ENCODE measurements around the gene NRXN3.
A peak's percentile ranks its signal among the peaks of the same experiment; 100 is the strongest.

Gene NRXN3

GRCh38 chr14:79500489-79500888, 1330.3 kb downstream of the NRXN3 start:
- H3K4me3 ChIP-seq = no peak overlapping the region
- H3K9ac ChIP-seq = no peak overlapping the region
- H3K4me1 ChIP-seq = no peaks in the 10 kb centered on the region
- H3K4me2 ChIP-seq = no peak overlapping the region
- no peak overlapping the region for H3K27ac ChIP-seq
- H3K9me3 ChIP-seq (replicated peaks in 1 of 11) = no peaks in the 10 kb centered on the region
- no peaks in the 10 kb centered on the region for H3K36me3 ChIP-seq
- no peak for TF ChIP-seq Cebpa-rat (IDR thresholded peaks at IDR 0.05)
- no peaks in the 10 kb centered on the region for H3K27me3 ChIP-seq
- H4K20me1 ChIP-seq = no peaks in the 10 kb centered on the region

GRCh38 chr14:79502136-79502750, 1332.1 kb downstream of the NRXN3 start:
- H3K4me2 ChIP-seq = no peak overlapping the region
- no peak for TF ChIP-seq Cebpa-rat (IDR thresholded peaks at IDR 0.05)
- no peak overlapping the region for H3K9ac ChIP-seq
- H3K36me3 ChIP-seq = no peaks in the 10 kb centered on the region
- H3K4me3 ChIP-seq = no peak overlapping the region
- no peak overlapping the region for H3K27ac ChIP-seq
- H3K4me1 ChIP-seq = no peaks in the 10 kb centered on the region
- no peaks in the 10 kb centered on the region for H3K9me3 ChIP-seq (replicated peaks in 1 of 11)
- H4K20me1 ChIP-seq = no peaks in the 10 kb centered on the region
- H3K27me3 ChIP-seq = no peaks in the 10 kb centered on the region

GRCh38 chr14:79502751-79503148, 1332.6 kb downstream of the NRXN3 start:
- Histone ChIP-seq H3K36me3 (no peaks in the 10 kb centered on the region), H3K4me3 (no peak overlapping the region), H3K27me3 (no peaks in the 10 kb centered on the region), H3K9ac (no peak overlapping the region), H3K4me1 (no peaks in the 10 kb centered on the region), H3K9me3 (replicated peaks in 1 of 11) (no peaks in the 10 kb centered on the region), H4K20me1 (no peaks in the 10 kb centered on the region), H3K4me2 (no peak overlapping the region), H3K27ac (no peak overlapping the region)
- no peak for TF ChIP-seq Cebpa-rat (IDR thresholded peaks at IDR 0.05)

- no peaks in the 10 kb centered on the region for H3K9me3 ChIP-seq (replicated peaks in 1 of 11)
- H3K27me3 ChIP-seq = no peaks in the 10 kb centered on the region
- H3K4me3 ChIP-seq = no peak overlapping the region
- no peak overlapping the region for H3K27ac ChIP-seq
- H3K4me2 ChIP-seq = no peak overlapping the region
- H3K4me1 ChIP-seq = peaks cover 0 to 4% (median 1%) of the 10 kb centered on the region in 10 experiments; a peak in 5 of 20 replicates
- no peaks in the 10 kb centered on the region for H3K36me3 ChIP-seq
- no peak for TF ChIP-seq Cebpa-rat (IDR thresholded peaks at IDR 0.05)
- H3K9ac ChIP-seq = no peak overlapping the region
- no peaks in the 10 kb centered on the region for H4K20me1 ChIP-seq
These were observed 1340.5 kb downstream of the NRXN3 start for GRCh38 chr14:79510659-79511058.

GRCh38 chr14:79511146-79511545, 1341.0 kb downstream of the NRXN3 start:
- Histone ChIP-seq H3K4me1 (peaks cover 0 to 9% (median 5%) of the 10 kb centered on the region in 10 experiments; a peak in 6 of 20 replicates), H3K9ac (no peak overlapping the region), H3K27ac (no peak overlapping the region), H4K20me1 (no peaks in the 10 kb centered on the region), H3K9me3 (replicated peaks in 1 of 11) (no peaks in the 10 kb centered on the region), H3K4me2 (no peak overlapping the region), H3K4me3 (no peak overlapping the region), H3K36me3 (no peaks in the 10 kb centered on the region), H3K27me3 (no peaks in the 10 kb centered on the region)
- no peak for TF ChIP-seq Cebpa-rat (IDR thresholded peaks at IDR 0.05)

- H3K4me2 ChIP-seq = no peak overlapping the region
These were observed 1343.3 kb downstream of the NRXN3 start for GRCh38 chr14:79513446-79513845.

GRCh38 chr14:79514700-79515099, 1344.5 kb downstream of the NRXN3 start:
- Histone ChIP-seq H3K27ac (no peak overlapping the region), H3K4me2 (no peak overlapping the region), H3K36me3 (no peaks in the 10 kb centered on the region), H4K20me1 (no peaks in the 10 kb centered on the region), H3K9me3 (replicated peaks in 1 of 11) (no peaks in the 10 kb centered on the region), H3K4me3 (no peak overlapping the region), H3K27me3 (no peaks in the 10 kb centered on the region), H3K4me1 (peaks cover 0 to 10% (median 5%) of the 10 kb centered on the region in 10 experiments; a peak in 6 of 20 replicates), H3K9ac (no peak overlapping the region)
- no peak for TF ChIP-seq Cebpa-rat (IDR thresholded peaks at IDR 0.05)

More at GRCh38 chr14:79513446-79513845, 1343.3 kb downstream of the NRXN3 start:
- no peaks in the 10 kb centered on the region for H4K20me1 ChIP-seq
- no peak overlapping the region for H3K27ac ChIP-seq
- H3K9ac ChIP-seq = no peak overlapping the region
- no peaks in the 10 kb centered on the region for H3K36me3 ChIP-seq
- no peak overlapping the region for H3K4me3 ChIP-seq
- H3K27me3 ChIP-seq = no peaks in the 10 kb centered on the region
- H3K9me3 ChIP-seq (replicated peaks in 1 of 11) = no peaks in the 10 kb centered on the region
- H3K4me1 ChIP-seq = peaks cover 0 to 10% (median 5%) of the 10 kb centered on the region in 10 experiments; a peak in 6 of 20 replicates
- no peak for TF ChIP-seq Cebpa-rat (IDR thresholded peaks at IDR 0.05)

- H3K27ac ChIP-seq = no peak overlapping the region
- peak overlapping the region in 2 of 11 experiments; percentile 13 to 32; a peak in 1 of 22 replicates for H3K4me2 ChIP-seq
- no peak overlapping the region for H3K9ac ChIP-seq
- no peak for TF ChIP-seq Cebpa-rat (IDR thresholded peaks at IDR 0.05)
- H3K4me3 ChIP-seq = no peak overlapping the region
- H3K36me3 ChIP-seq = no peaks in the 10 kb centered on the region
- H3K9me3 ChIP-seq (replicated peaks in 1 of 11) = no peaks in the 10 kb centered on the region
- no peaks in the 10 kb centered on the region for H3K27me3 ChIP-seq
- H4K20me1 ChIP-seq = no peaks in the 10 kb centered on the region
- peaks cover 0 to 10% (median 5%) of the 10 kb centered on the region in 10 experiments; a peak in 6 of 20 replicates for H3K4me1 ChIP-seq
These were observed 1345.0 kb downstream of the NRXN3 start for GRCh38 chr14:79515158-79515557.

- Histone ChIP-seq H3K27me3 (no peaks in the 10 kb centered on the region), H3K4me2 (peak overlapping the region in 6 of 11 experiments; percentile 7 to 32 (median 10); a peak in 3 of 22 replicates), H3K9ac (no peak overlapping the region), H3K27ac (no peak overlapping the region), H4K20me1 (no peaks in the 10 kb centered on the region), H3K36me3 (no peaks in the 10 kb centered on the region), H3K9me3 (replicated peaks in 1 of 11) (peaks cover 0 to 2% (median 0%) of the 10 kb centered on the region in 11 experiments; a peak in 3 of 22 replicates), H3K4me1 (peaks cover 0 to 10% (median 5%) of the 10 kb centered on the region in 10 experiments; a peak in 6 of 20 replicates), H3K4me3 (no peak overlapping the region)
- no peak for TF ChIP-seq Cebpa-rat (IDR thresholded peaks at IDR 0.05)
These were observed 1345.8 kb downstream of the NRXN3 start for GRCh38 chr14:79516009-79516408.

GRCh38 chr14:79525416-79525815, 1355.2 kb downstream of the NRXN3 start:
- Histone ChIP-seq H3K4me2 (no peak overlapping the region), H3K9ac (no peak overlapping the region), H4K20me1 (no peaks in the 10 kb centered on the region), H3K27ac (no peak overlapping the region), H3K9me3 (replicated peaks in 1 of 11) (peaks cover 0 to 17% (median 8%) of the 10 kb centered on the region in 11 experiments; a peak in 10 of 22 replicates), H3K4me3 (no peak overlapping the region), H3K4me1 (no peaks in the 10 kb centered on the region), H3K36me3 (no peaks in the 10 kb centered on the region), H3K27me3 (no peaks in the 10 kb centered on the region)
- no peak for TF ChIP-seq Cebpa-rat (IDR thresholded peaks at IDR 0.05)

Measured in BLaER1 treated with 17β-estradiol and CSF1 and Interleukin-3, amounts not matched to agents 10 nM and 100 nM (cell line).